ENCODE measurements around the gene SREBF2.

GRCh38 chr22:41801886-41802285 is 31.0 kb upstream of the SREBF2 start:
- TF ChIP-seq POLR2AphosphoS5 (IDR thresholded peaks at IDR 0.05; ENCODE audit: borderline replicate concordance, low read depth, low read length) = no peak
- TF ChIP-seq EZH2 (IDR thresholded peaks at IDR 0.05) = no peak
- no peak for TF ChIP-seq FOXP2 (optimal IDR thresholded peaks at IDR 0.05; ENCODE audit: control extremely low read depth, extremely low read length, insufficient read depth)

Data from SK-N-MC (cell line).